Liver (tissue), 3 donors: ENCODE data around the gene SLC9A3.

Experiments
- ATF3 ChIP-seq: IDR thresholded peaks from 2 replicates; pipeline ENCODE4 v1.6.1; 2016; ENCODE audit warnings: antibody characterized with exemption
- CTCF ChIP-seq: fragments of 150-350 bp; IDR thresholded peaks from 2 replicates; pipeline ENCODE4 v1.5.1; 2017; ENCODE audit warnings: improper control_type of control experiment, low read depth, low read length; ENCODE audit not compliant: missing input control
- EGR1 ChIP-seq, 2 donors: IDR thresholded peaks; 2 replicates each; pipeline ENCODE4 v1.6.1; 2016 to 2018; ENCODE audit warnings: antibody characterized with exemption in 2 of 2, low read depth in 2 of 2
- GABPA ChIP-seq, 2 donors: IDR thresholded peaks in 1 of 2; conservative IDR thresholded peaks in 1 of 2; 2 replicates each; pipeline ENCODE4 v1.6.1; 2016; ENCODE audit warnings: antibody characterized with exemption in 2 of 2, mild to moderate bottlenecking in 1 of 2, moderate library complexity in 1 of 2
- MAX ChIP-seq: IDR thresholded peaks from 2 replicates; pipeline ENCODE4 v1.6.1; 2016; ENCODE audit warnings: antibody characterized with exemption
- RAD21 ChIP-seq, 2 donors: IDR thresholded peaks; 2 replicates each; pipeline ENCODE4 v1.6.1; 2016; ENCODE audit warnings: antibody characterized with exemption in 2 of 2, mild to moderate bottlenecking in 2 of 2
- REST ChIP-seq: IDR thresholded peaks from 2 replicates; pipeline ENCODE4 v1.6.1; 2016; ENCODE audit warnings: antibody characterized with exemption, mild to moderate bottlenecking
- RXRA ChIP-seq, 2 donors: IDR thresholded peaks; 2 replicates each; pipeline ENCODE4 v1.6.1; 2017 to 2018; ENCODE audit warnings: antibody characterized with exemption in 2 of 2, mild to moderate bottlenecking in 1 of 2
- SP1 ChIP-seq: IDR thresholded peaks from 2 replicates; pipeline ENCODE4 v1.6.1; 2018; ENCODE audit warnings: antibody characterized with exemption, mild to moderate bottlenecking
- TAF1 ChIP-seq: conservative IDR thresholded peaks from 2 replicates; pipeline ENCODE4 v1.6.1; 2016; ENCODE audit warnings: antibody characterized with exemption, mild to moderate bottlenecking
- YY1 ChIP-seq: IDR thresholded peaks from 2 replicates; pipeline ENCODE4 v1.6.1; 2016; ENCODE audit warnings: antibody characterized with exemption, mild to moderate bottlenecking
- ZBTB33 ChIP-seq: IDR thresholded peaks from 2 replicates; pipeline ENCODE4 v1.6.1; 2016; ENCODE audit warnings: antibody characterized with exemption
- donor health status: healthy.
- donor health status: healthy.

- no peak for TF ChIP-seq CTCF
- no peak for TF ChIP-seq RAD21 (IDR thresholded peaks at IDR 0.05)
- no peak for TF ChIP-seq ZBTB33
- TF ChIP-seq REST, result no peak
- TF ChIP-seq YY1, result no peak
- no peak for TF ChIP-seq MAX
- no peak for TF ChIP-seq EGR1 (IDR thresholded peaks at IDR 0.05; ENCODE audit: low read depth in 2 of 2)
- no peak for TF ChIP-seq GABPA (IDR thresholded peaks at IDR 0.05 in 1 of 2, conservative IDR thresholded peaks at IDR 0.05 in 1 of 2)
- TF ChIP-seq TAF1, result no peak
- TF ChIP-seq SP1, result no peak
- no peak for TF ChIP-seq ATF3
- TF ChIP-seq RXRA (IDR thresholded peaks at IDR 0.05), result no peak
Measured at GRCh38 chr5:478982-479535, 45.2 kb downstream of the SLC9A3 start.
